Measurements from ENCODE around the gene UCN2. TPM values are rescaled to one million over a fixed set of nuclear protein-coding genes. Genes with fewer than 3 reads are reported as not detected.

UCN2 gene
- total RNA-seq, 3 donors from 2014 or later (not counting 1 experiment from before 2014, with no cell fraction given), result not detected

DNA sequence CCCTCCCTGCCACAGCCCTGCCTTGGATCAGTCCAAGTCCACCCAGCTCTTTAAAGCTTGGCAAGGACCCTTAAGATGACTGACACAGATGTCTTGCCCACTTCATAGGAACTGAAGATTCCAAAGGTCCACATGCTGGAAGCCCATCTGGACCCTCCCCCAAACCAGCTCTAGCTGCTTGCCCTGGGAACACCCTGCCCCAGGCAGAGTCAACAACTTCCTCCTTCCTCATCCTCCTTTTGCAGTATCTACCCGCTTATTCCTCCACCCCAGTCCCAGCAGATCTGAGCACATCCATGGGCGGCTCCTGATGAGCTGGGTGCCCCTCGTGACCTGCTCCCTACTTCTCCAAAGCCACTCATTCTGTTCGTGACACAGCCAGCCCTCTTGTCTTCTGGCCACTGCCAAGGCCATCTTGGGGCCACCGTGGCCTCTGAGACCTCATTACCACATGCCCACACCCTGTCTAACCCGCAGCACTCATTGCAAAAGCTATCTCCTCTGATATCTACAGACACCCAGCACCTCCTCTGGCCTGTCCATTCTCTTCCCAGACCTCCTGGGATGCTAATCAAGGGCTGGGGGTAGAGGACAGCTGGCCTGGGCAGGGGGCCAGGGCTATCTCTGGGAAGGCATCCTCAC, 5.0 kb downstream of the UCN2 start:
- Histone ChIP-seq H3K4me1 (ENCODE audit: control insufficient read depth, insufficient read depth, low read length) (peaks cover 57% of the 10 kb centered on the region), H3K27ac (ENCODE audit: low read length) (peak overlapping the region; percentile 44), H3K4me3 (ENCODE audit: low read length) (no peak overlapping the region), H3K27me3 (ENCODE audit: control insufficient read depth, insufficient read depth, low read length) (no peaks in the 10 kb centered on the region), H3K36me3 (ENCODE audit: control insufficient read depth, insufficient read depth, low read length) (no peaks in the 10 kb centered on the region), H3K9me3 (ENCODE audit: control insufficient read depth, insufficient read depth, low read length) (no peaks in the 10 kb centered on the region)
- Mint-ChIP-seq H3K4me3 (peak overlapping the region; percentile 55), H3K36me3 (no peaks in the 10 kb centered on the region), H3K9me3 (no peaks in the 10 kb centered on the region), H3K4me1 (peaks cover 20 to 47% of the 10 kb centered on the region in 2 donors), H3K27ac (peak overlapping the region; percentile 61 to 66), H3K27me3 (ENCODE audit: low read depth in 2 of 2) (no peaks in the 10 kb centered on the region)
- ATAC-seq, result no peak
- intact Hi-C loops (cut with micrococcal nuclease), result no loop called here
- peak in 1 of 2 donors; percentile 27 for DNase-seq
- TF ChIP-seq, protein P1, sequence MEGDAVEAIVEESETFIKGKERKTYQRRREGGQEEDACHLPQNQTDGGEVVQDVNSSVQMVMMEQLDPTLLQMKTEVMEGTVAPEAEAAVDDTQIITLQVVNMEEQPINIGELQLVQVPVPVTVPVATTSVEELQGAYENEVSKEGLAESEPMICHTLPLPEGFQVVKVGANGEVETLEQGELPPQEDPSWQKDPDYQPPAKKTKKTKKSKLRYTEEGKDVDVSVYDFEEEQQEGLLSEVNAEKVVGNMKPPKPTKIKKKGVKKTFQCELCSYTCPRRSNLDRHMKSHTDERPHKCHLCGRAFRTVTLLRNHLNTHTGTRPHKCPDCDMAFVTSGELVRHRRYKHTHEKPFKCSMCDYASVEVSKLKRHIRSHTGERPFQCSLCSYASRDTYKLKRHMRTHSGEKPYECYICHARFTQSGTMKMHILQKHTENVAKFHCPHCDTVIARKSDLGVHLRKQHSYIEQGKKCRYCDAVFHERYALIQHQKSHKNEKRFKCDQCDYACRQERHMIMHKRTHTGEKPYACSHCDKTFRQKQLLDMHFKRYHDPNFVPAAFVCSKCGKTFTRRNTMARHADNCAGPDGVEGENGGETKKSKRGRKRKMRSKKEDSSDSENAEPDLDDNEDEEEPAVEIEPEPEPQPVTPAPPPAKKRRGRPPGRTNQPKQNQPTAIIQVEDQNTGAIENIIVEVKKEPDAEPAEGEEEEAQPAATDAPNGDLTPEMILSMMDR (IDR thresholded peaks at IDR 0.05), result peak; percentile 42
- WGBS (ENCODE audit: insufficient coverage), result 58% methylated on average over 6 of the region's 6 CpGs

DNA sequence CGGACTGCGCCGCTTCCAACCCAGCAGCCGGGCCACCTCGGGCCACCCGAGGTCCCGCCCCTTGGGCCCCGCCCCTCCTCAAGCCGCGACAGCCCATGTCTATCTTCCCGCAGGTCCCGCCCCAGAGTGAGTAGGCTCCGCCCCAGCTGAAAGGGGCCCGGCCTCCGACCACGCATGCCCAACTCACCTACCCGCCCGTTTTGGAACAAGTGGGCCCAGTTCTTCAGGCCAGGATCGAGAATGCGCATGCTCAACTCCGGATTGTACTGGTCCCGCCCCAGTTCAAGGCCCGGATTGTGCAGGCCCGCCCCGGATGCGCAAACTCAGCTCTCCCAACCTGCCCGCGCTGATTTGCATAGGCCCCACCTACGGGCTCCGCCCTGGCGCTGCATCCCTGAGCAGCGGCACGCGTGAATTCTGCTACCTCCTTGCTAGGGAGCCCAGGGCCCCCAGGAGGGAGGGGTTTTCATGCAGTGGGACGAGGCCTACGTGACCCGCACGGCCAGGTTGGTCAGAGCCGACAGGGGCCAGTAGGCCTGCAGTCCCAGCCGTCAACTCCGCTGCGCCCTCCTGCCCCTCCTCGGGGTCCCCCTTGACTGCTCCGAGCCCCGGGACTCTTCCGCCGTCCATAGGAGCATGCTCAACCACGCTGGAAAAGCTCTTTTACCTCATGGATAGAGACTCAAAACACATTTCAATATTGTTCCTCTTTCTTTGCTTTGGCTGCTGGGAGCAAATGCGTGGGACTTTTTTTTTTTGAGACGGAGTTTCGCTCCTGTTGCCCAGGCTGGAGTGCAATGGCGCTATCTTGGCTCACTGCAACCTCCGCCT, 6.6 kb downstream of the UCN2 start, which contains the start of gene PFKFB4:
Gene PFKFB4 (minus strand): TSS at position 8 of the 831 bp plus-strand sequence. CDS start 26 bp downstream, outside the sequence.
- peak; percentile 99 to 100 for DNase-seq

DNA sequence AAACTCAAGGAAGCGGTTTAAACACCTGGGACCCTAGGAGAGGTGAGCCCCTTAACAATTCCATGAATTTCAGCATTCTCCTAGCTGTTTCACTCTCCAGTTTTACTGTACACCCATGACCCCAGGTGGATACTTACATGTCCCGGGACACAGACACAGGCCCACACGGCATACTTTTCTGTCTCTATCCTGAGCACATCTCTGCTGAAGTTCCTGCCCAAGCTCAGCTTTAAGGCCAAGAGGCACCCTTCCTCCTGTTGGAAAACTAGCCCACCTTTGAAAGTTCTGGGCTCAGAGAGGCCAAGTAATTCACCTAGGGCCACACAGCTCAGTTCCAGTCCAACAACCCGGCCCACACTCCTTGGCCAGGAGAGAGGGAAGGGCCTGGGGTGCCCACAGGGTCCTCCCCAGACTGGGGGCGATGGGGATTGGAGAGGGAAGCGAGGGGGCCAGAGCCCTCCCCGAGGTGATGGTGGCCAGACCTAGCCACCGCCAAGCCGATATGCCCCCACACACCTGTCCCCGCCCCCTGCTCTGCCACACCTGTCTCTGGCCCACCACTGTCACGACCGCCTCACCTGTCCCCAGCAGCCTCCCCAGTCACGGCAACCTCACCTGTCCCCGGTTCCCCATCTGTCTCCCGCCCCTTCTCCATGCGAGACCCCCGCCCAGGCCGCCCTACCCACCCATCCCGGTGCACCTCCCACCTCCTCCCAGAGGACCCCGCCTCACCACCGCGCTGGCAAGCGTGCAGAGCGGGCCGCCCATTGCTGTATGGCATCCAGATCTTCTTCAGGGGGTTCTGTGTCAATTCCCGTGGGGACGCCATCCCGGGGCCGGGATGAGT, 7.4 kb downstream of the UCN2 start:
- H3K27me3 ChIP-seq (ENCODE audit: control insufficient read depth, insufficient read depth, low read length), result no peaks in the 10 kb centered on the region
- Mint-ChIP-seq H3K27ac (peak overlapping the region; percentile 44 to 67), H3K27me3 (ENCODE audit: low read depth in 2 of 2) (no peaks in the 10 kb centered on the region), H3K9me3 (no peaks in the 10 kb centered on the region), H3K36me3 (no peaks in the 10 kb centered on the region), H3K4me3 (peak overlapping the region; percentile 93), H3K4me1 (peaks cover 20 to 38% of the 10 kb centered on the region in 2 donors)
- 19% methylated on average over 29 of the region's 29 CpGs for WGBS (ENCODE audit: insufficient coverage)
- H3K27ac ChIP-seq (ENCODE audit: low read length), result peak overlapping the region; percentile 11
- no peaks in the 10 kb centered on the region for H3K9me3 ChIP-seq (ENCODE audit: control insufficient read depth, insufficient read depth, low read length)
- no peak for DNase-seq
- intact Hi-C loops (cut with micrococcal nuclease), result loop anchor here (2.0 kb wide), 1 partner anchor 77 kb away; no protein-coding TSS in a partner anchor
- peak overlapping the region; percentile 39 for H3K4me3 ChIP-seq (ENCODE audit: low read length)
- ATAC-seq, result no peak
- peaks cover 50% of the 10 kb centered on the region for H3K4me1 ChIP-seq (ENCODE audit: control insufficient read depth, insufficient read depth, low read length)
- TF ChIP-seq, protein P1 (IDR thresholded peaks at IDR 0.05), result no peak
- no peaks in the 10 kb centered on the region for H3K36me3 ChIP-seq (ENCODE audit: control insufficient read depth, insufficient read depth, low read length)

More for the DNA sequence above, 6.6 kb downstream of the UCN2 start, which contains the start of gene PFKFB4:
- peak within 1 kb of the TSS; percentile 44 to 67 for H3K27ac Mint-ChIP-seq
- Histone ChIP-seq H3K27ac (ENCODE audit: low read length) (peak within 1 kb of the TSS; percentile 11), H3K36me3 (ENCODE audit: control insufficient read depth, insufficient read depth, low read length) (no peaks in the 10 kb centered on the region), H3K27me3 (ENCODE audit: control insufficient read depth, insufficient read depth, low read length) (no peaks in the 10 kb centered on the region), H3K4me1 (ENCODE audit: control insufficient read depth, insufficient read depth, low read length) (peaks cover 52% of the 10 kb centered on the region), H3K9me3 (ENCODE audit: control insufficient read depth, insufficient read depth, low read length) (no peaks in the 10 kb centered on the region), H3K4me3 (ENCODE audit: low read length) (peak within 1 kb of the TSS; percentile 46)
- peak; percentile 88 to 95 (median 88) for ATAC-seq
- no peaks in the 10 kb centered on the region for H3K9me3 Mint-ChIP-seq
- intact Hi-C loops (cut with micrococcal nuclease), result loop anchor here (2.0 kb wide), 1 partner anchor 78 kb away; no protein-coding TSS in a partner anchor
- no peaks in the 10 kb centered on the region for H3K36me3 Mint-ChIP-seq
- no peaks in the 10 kb centered on the region for H3K27me3 Mint-ChIP-seq (ENCODE audit: low read depth in 2 of 2)
- peaks cover 20 to 38% of the 10 kb centered on the region in 2 donors for H3K4me1 Mint-ChIP-seq
- peak within 1 kb of the TSS; percentile 93 for H3K4me3 Mint-ChIP-seq
- TF ChIP-seq, protein P1 (IDR thresholded peaks at IDR 0.05), result no peak
- under 1% methylated on average over 53 of the region's 53 CpGs for WGBS (ENCODE audit: insufficient coverage)

Measured in natural killer cell (primary cell).